AG09319 (cell line): ENCODE results near the gene RBM47.

Source experiments
- DNase-seq: peaks from one replicate; pipeline ENCODE4 v3.0.0-alpha.2; 2010; ENCODE audit warnings: low read depth; ENCODE audit errors: extremely low read depth
- CTCF ChIP-seq: IDR thresholded peaks from 2 replicates; pipeline ENCODE4 v1.5.1; 2011; ENCODE audit warnings: low read depth, mild to moderate bottlenecking, inconsistent platforms, low read length, moderate library complexity

RBM47 gene

GRCh38 chr4:40612831-40613230 lies 16.8 kb downstream of the RBM47 start:
- TF ChIP-seq CTCF: no peak
- no peak for DNase-seq

GRCh38 chr4:40612283-40612682 lies 17.4 kb downstream of the RBM47 start:
- DNase-seq: no peak
- TF ChIP-seq CTCF: no peak

- peak; percentile 81 for DNase-seq
- no peak for TF ChIP-seq CTCF
Observed at GRCh38 chr4:40608628-40609027, 21.0 kb downstream of the RBM47 start.

- TF ChIP-seq CTCF: no peak
- DNase-seq: no peak
Observed at GRCh38 chr4:40607221-40607620, 22.4 kb downstream of the RBM47 start.

GRCh38 chr4:40606239-40606767 lies 23.4 kb downstream of the RBM47 start:
- no peak for DNase-seq
- no peak for TF ChIP-seq CTCF

GRCh38 chr4:40603281-40603680 lies 26.4 kb downstream of the RBM47 start:
- TF ChIP-seq CTCF: no peak
- DNase-seq: no peak

GRCh38 chr4:40601641-40602040 lies 28.0 kb downstream of the RBM47 start:
- no peak for TF ChIP-seq CTCF
- no peak for DNase-seq
